Hepatocyte (in vitro differentiated cells): Measurements from ENCODE around the gene GTPBP3.

Source experiments
- CTCF ChIP-seq: fragments of 200-600 bp; sonication (generic); IDR thresholded peaks from 2 replicates; pipeline ENCODE4 v1.5.1; 2016; ENCODE audit warnings: antibody characterized with exemption, mild to moderate bottlenecking; ENCODE audit not compliant: poor library complexity
- EZH2 ChIP-seq: fragments of 200-600 bp; sonication (generic); IDR thresholded peaks from 2 replicates; pipeline ENCODE4 v1.6.1; 2016; ENCODE audit warnings: antibody characterized with exemption, mild to moderate bottlenecking, borderline replicate concordance

GRCh38 chr19:17332677-17333581, 4.4 kb upstream of the GTPBP3 start:
- TF ChIP-seq CTCF (no peak), EZH2 (no peak)
